Nephron progenitor cell (in vitro differentiated cells): ENCODE data around the gene ITPR1.

ENCODE experiments used
- DNase-seq: peaks from one replicate; pipeline ENCODE4 v3.0.0; 2021
- H3K27ac Mint-ChIP-seq: 2 replicates; pipeline ENCODE4 v1.8.0; 2021; ENCODE audit warnings: mild to moderate bottlenecking, moderate library complexity, mixed read lengths
- H3K27me3 Mint-ChIP-seq: 2 replicates; pipeline ENCODE4 v1.8.0; 2021; ENCODE audit warnings: mild to moderate bottlenecking, low read depth, mixed read lengths; ENCODE audit not compliant: poor library complexity
- H3K36me3 Mint-ChIP-seq: 2 replicates; pipeline ENCODE4 v1.8.0; 2021; ENCODE audit warnings: low read depth, mixed read lengths
- H3K4me1 Mint-ChIP-seq: 2 replicates; pipeline ENCODE4 v1.8.0; 2021; ENCODE audit warnings: mixed read lengths
- H3K4me3 Mint-ChIP-seq: 2 replicates; pipeline ENCODE4 v1.8.0; 2021; ENCODE audit warnings: mild to moderate bottlenecking, moderate library complexity, mixed read lengths
- H3K9me3 Mint-ChIP-seq: 2 replicates; pipeline ENCODE4 v1.8.0; 2021; ENCODE audit warnings: mild to moderate bottlenecking, moderate library complexity, mixed read lengths
- TF ChIP-seq, protein P1 (sequence below): fragments of 200-600 bp; sonication (generic); IDR thresholded peaks from 2 replicates; pipeline ENCODE4 v1.5.0; 2021; ENCODE audit warnings: antibody characterized with exemption

ITPR1 gene

DNA sequence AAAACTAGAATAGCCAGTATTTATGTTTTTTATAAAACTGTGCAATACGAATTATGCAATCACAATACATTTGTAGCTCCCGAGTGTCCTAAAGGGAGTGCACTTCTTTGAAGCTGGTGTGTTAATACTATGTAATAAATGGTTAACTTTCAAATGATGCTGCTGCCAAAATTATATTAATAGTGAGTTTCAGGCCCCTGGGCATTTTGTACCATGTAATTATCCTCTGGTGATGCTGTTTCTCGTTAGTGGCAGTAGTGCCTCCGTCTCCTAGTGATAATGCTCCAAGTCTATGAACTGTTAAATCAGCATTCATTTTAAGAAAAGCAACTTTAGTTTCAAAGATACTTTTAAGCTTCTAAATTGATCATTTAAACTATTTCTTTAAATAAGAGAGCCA lies 353.4 kb downstream of the ITPR1 start:
- TF ChIP-seq, protein P1, sequence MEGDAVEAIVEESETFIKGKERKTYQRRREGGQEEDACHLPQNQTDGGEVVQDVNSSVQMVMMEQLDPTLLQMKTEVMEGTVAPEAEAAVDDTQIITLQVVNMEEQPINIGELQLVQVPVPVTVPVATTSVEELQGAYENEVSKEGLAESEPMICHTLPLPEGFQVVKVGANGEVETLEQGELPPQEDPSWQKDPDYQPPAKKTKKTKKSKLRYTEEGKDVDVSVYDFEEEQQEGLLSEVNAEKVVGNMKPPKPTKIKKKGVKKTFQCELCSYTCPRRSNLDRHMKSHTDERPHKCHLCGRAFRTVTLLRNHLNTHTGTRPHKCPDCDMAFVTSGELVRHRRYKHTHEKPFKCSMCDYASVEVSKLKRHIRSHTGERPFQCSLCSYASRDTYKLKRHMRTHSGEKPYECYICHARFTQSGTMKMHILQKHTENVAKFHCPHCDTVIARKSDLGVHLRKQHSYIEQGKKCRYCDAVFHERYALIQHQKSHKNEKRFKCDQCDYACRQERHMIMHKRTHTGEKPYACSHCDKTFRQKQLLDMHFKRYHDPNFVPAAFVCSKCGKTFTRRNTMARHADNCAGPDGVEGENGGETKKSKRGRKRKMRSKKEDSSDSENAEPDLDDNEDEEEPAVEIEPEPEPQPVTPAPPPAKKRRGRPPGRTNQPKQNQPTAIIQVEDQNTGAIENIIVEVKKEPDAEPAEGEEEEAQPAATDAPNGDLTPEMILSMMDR = no peak
- Mint-ChIP-seq H3K27ac (no peak overlapping the region), H3K36me3 (peaks cover 27% of the 10 kb centered on the region), H3K4me1 (peaks cover 21% of the 10 kb centered on the region), H3K27me3 (no peaks in the 10 kb centered on the region), H3K9me3 (no peaks in the 10 kb centered on the region), H3K4me3 (no peak overlapping the region)
- DNase-seq = no peak

DNA sequence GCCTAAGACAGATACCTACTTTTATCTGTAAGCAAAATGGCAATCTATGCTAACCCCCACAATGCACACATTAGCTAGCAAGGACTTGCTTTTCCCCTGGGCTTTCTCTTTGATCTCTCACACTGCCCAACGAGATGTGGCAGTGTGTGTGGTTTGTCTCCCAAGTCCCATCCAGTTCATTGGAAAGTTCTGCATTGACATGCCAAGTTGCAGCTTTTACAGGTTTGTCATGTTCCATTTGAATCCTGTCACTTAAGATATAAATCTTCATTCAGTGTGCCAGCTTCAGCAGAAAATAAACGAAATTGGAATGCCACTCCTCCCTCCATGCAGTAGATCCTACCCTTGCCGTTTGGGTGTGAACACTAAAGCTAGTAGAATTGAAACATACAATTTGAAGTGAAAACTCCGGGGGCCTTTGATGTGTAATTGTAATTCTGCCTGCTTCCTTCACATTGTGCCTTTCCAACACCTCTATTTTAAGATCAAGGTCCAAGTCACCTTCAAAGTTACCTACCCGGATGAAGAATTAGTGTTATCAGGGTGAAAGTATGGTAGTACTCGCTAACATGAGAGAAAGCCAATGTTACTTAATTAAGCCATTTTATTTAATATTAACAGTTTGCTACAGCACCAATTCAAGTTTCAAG lies 355.2 kb downstream of the ITPR1 start:
- H3K36me3 Mint-ChIP-seq = peaks cover 15% of the 10 kb centered on the region
- H3K27ac Mint-ChIP-seq = peak overlapping the region; percentile 64
- TF ChIP-seq, protein P1 = no peak
- DNase-seq = no peak
- no peaks in the 10 kb centered on the region for H3K9me3 Mint-ChIP-seq
- peaks cover 23% of the 10 kb centered on the region for H3K4me1 Mint-ChIP-seq
- no peaks in the 10 kb centered on the region for H3K27me3 Mint-ChIP-seq
- no peak overlapping the region for H3K4me3 Mint-ChIP-seq

DNA sequence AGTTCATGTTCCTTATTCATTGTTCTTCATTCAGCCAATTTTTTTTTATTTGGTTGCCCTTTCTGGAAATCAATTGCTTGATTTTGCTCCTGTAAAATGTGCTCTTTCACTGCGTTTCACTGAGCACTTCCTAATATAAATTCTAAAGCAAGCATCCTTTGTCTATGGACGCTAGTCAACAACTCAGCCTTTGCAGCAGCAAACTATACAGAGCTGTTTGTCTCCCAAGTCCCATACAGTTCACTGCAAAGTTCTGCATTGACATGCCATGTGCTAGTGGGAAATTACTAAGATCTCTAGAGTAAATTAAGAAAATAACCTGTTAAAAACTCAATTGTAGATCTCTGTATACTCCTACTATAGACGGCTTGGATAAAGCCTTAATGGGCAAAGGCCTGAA lies 356.0 kb downstream of the ITPR1 start:
- H3K4me3 Mint-ChIP-seq = no peak overlapping the region

DNA sequence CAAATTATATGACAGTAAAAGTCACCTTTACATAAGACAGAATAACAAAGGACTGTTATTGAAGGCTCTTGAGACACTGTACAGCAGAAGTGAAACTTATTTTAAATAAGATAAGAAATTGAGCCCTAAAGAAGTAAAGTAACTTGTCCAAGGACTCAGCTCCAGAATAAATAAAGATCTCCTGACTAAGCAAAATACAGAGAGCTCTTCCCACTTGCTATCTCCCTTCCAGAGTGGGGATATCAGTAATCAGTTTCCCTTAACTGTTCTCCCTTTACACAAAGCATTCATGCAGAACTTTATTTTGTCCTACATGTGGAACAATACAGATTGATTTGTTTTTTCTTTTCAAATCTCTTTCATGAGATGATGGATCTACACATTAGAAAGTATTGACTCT lies 356.6 kb downstream of the ITPR1 start:
- Mint-ChIP-seq H3K9me3 (no peaks in the 10 kb centered on the region), H3K27me3 (no peaks in the 10 kb centered on the region), H3K4me3 (no peak overlapping the region), H3K4me1 (peaks cover 32% of the 10 kb centered on the region), H3K27ac (no peak overlapping the region), H3K36me3 (peaks cover 7% of the 10 kb centered on the region)
- TF ChIP-seq, protein P1 = no peak
- no peak for DNase-seq

More for the DNA sequence above, 356.0 kb downstream of the ITPR1 start:
- Mint-ChIP-seq H3K27me3 (no peaks in the 10 kb centered on the region), H3K9me3 (no peaks in the 10 kb centered on the region), H3K27ac (no peak overlapping the region), H3K4me1 (peaks cover 32% of the 10 kb centered on the region), H3K36me3 (peaks cover 9% of the 10 kb centered on the region)
- no peak for DNase-seq
- TF ChIP-seq, protein P1 = no peak

- no peak overlapping the region for H3K4me3 Mint-ChIP-seq
- no peaks in the 10 kb centered on the region for H3K27me3 Mint-ChIP-seq
- peak overlapping the region; percentile 9 for H3K27ac Mint-ChIP-seq
Measured at GRCh38 chr3:4850211-4850927, 357.2 kb downstream of the ITPR1 start.

More at GRCh38 chr3:4850211-4850927, 357.2 kb downstream of the ITPR1 start:
- Mint-ChIP-seq H3K9me3 (no peaks in the 10 kb centered on the region), H3K4me1 (peaks cover 32% of the 10 kb centered on the region), H3K36me3 (peaks cover 1% of the 10 kb centered on the region)
- DNase-seq = no peak
- TF ChIP-seq, protein P1 = no peak
